Measurements from ENCODE around the gene SCARB1. TPM values are rescaled to one million over a fixed set of nuclear protein-coding genes. Genes with fewer than 3 reads are reported as not detected.

Gene SCARB1
- total and polyA plus RNA-seq, 2 of the 13 experiments (the other 11 are each of a cell fraction or from before 2014, with no cell fraction given), result 63.4 to 160 TPM

- TF ChIP-seq ZHX1 (CRISPR knock-in tag; IDR thresholded peaks at IDR 0.05; ENCODE audit: low read depth) (peak; percentile 40; the same call in 1 of the 2 replicates), ZNF160 (CRISPR knock-in tag; IDR thresholded peaks at IDR 0.05) (no peak), CERS6 (CRISPR knock-in tag; IDR thresholded peaks at IDR 0.05) (no peak), BRCA1 (CRISPR knock-in tag; IDR thresholded peaks at IDR 0.05) (no peak), ZBTB49 (CRISPR knock-in tag; IDR thresholded peaks at IDR 0.05; ENCODE audit: borderline replicate concordance) (0 out of 2 replicates have a peak, but pooled peaks have one; percentile 75), ATRX (CRISPR knock-in tag; IDR thresholded peaks at IDR 0.05; ENCODE audit: borderline replicate concordance) (no peak), ZNF12 (CRISPR knock-in tag; IDR thresholded peaks at IDR 0.05) (no peak), SMC3 (IDR thresholded peaks at IDR 0.05; ENCODE audit: low read length) (peak; percentile 42; the same call in 1 of the 2 replicates), GPBP1L1 (CRISPR knock-in tag; IDR thresholded peaks at IDR 0.05) (no peak), JARID2 (CRISPR knock-in tag; IDR thresholded peaks at IDR 0.05; ENCODE audit: insufficient replicate concordance) (peak; percentile 13), RXRB (CRISPR knock-in tag; IDR thresholded peaks at IDR 0.05; ENCODE audit: borderline replicate concordance) (peak; percentile 97), MAFK (conservative IDR thresholded peaks at IDR 0.05 in 1 of 2, IDR thresholded peaks at IDR 0.05 in 1 of 2; ENCODE audit: low read length in 2 of 2) (no peak), NFAT5 (CRISPR knock-in tag; IDR thresholded peaks at IDR 0.05) (no peak), SALL2 (CRISPR knock-in tag; IDR thresholded peaks at IDR 0.05) (no peak), MED8 (CRISPR knock-in tag; IDR thresholded peaks at IDR 0.05; ENCODE audit: insufficient replicate concordance) (peak; percentile 72), TSC22D2 (CRISPR knock-in tag; IDR thresholded peaks at IDR 0.05; ENCODE audit: borderline replicate concordance) (no peak), ZFP1 (CRISPR knock-in tag; IDR thresholded peaks at IDR 0.05) (peak; percentile 69; the same call in 1 of the 2 replicates)
These were observed 11.3 kb downstream of the SCARB1 start (continued) for GRCh38 chr12:124852329-124852831.
